A549 (cell line): ENCODE results near the gene SLC37A2. TPM values are rescaled to one million over a fixed set of nuclear protein-coding genes. Genes with fewer than 3 reads are reported as not detected.

Experiments
- ATAC-seq, 2 experiments: fragments of 200-7000 bp in 1 of 2; fragments of >200 bp in 1 of 2; cut with Nextera tagmentation in 1 of 2; cut with Tn5 transposase in 1 of 2; 3 replicates each; pipeline versions ENCODE4 v1.8.0 to v1.9.1; 2018 to 2020; ENCODE audit warnings: mild to moderate bottlenecking in 1 of 2, moderate library complexity in 1 of 2
- CTCF ChIA-PET: fragments of 300-600 bp; sonication (Branson Sonifier 250); formaldehyde crosslinking; extraction: SDS; loops from one replicate; lab custom pipeline; 2021; ENCODE audit warnings: antibody characterized with exemption, inconsistent platforms; lab: Yijun Ruan, JAX
- POLR2A ChIA-PET: fragments of 350-600 bp; formaldehyde crosslinking; extraction: SDS; loops from one replicate; lab custom pipeline; 2021; ENCODE audit warnings: antibody characterized with exemption, inconsistent platforms; lab: Yijun Ruan, JAX
- DNase-seq, 2 experiments: peaks; one replicate each; pipeline versions ENCODE4 v3.0.0 to v3.0.0-alpha.2; 2011 to 2016; ENCODE audit warnings: low read depth in 1 of 2, low spot score in 1 of 2
- FAIRE-seq: peaks from 2 replicates; lab custom pipeline; 2011; peaks lifted over from hg19 to GRCh38; lab: Jason Lieb, UNC
- H3K27ac ChIP-seq, 2 experiments: fragments of >200 bp; sonication (Bioruptor Twin); formaldehyde crosslinking; 3 replicates each; pipeline ENCODE4 v1.5.1; 2016 to 2017
- H3K4me1 ChIP-seq: fragments of >200 bp; sonication (Bioruptor Twin); formaldehyde crosslinking; 3 replicates; pipeline ENCODE4 v1.6.1; 2016
- H3K4me2 ChIP-seq: fragments of >200 bp; sonication (Bioruptor Twin); formaldehyde crosslinking; 3 replicates; pipeline ENCODE4 v1.6.1; 2016
- H3K4me3 ChIP-seq: fragments of >200 bp; sonication (Bioruptor Twin); formaldehyde crosslinking; 3 replicates; pipeline ENCODE4 v1.5.1; 2016
- H3K9me3 ChIP-seq: fragments of >200 bp; sonication (Bioruptor Twin); formaldehyde crosslinking; 3 replicates; pipeline ENCODE4 v1.6.1; 2016
- CEBPB ChIP-seq, 2 experiments: fragments of >200 bp in 1 of 2; sonication (Bioruptor Twin) in 1 of 2; formaldehyde crosslinking in 1 of 2; IDR thresholded peaks; 2 replicates each; pipeline ENCODE4 v1.6.1; 2012 to 2016
- CHD2 ChIP-seq: fragments of 150-350 bp; IDR thresholded peaks from 2 replicates; pipeline ENCODE4 v1.6.1; 2014; ENCODE audit warnings: low read length; ENCODE audit not compliant: partially characterized antibody
- CHD4 ChIP-seq: fragments of 200-600 bp; sonication (generic); IDR thresholded peaks from 2 replicates; pipeline ENCODE4 v1.6.1; 2016; ENCODE audit warnings: antibody characterized with exemption, mild to moderate bottlenecking, borderline replicate concordance
- EP300 ChIP-seq, 2 experiments: fragments of >200 bp; sonication (Bioruptor Twin); formaldehyde crosslinking; IDR thresholded peaks; 2 replicates in 1 of 2; 3 replicates in 1 of 2; pipeline ENCODE4 v1.6.1; 2016 to 2017
- FOSL2 ChIP-seq, 2 experiments: fragments of 450-650 bp in 1 of 2; fragments of >200 bp in 1 of 2; sonication (Bioruptor Twin) in 1 of 2; formaldehyde crosslinking; IDR thresholded peaks; 2 replicates each; pipeline versions ENCODE4 v1.5.0 to v1.6.1; 2016 to 2020; ENCODE audit warnings: mild to moderate bottlenecking in 1 of 2, moderate library complexity in 1 of 2
- GATA3 ChIP-seq: IDR thresholded peaks from 2 replicates; pipeline ENCODE4 v1.6.1; 2012; ENCODE audit warnings: borderline replicate concordance
- MAFK ChIP-seq: fragments of 450-650 bp; IDR thresholded peaks from 2 replicates; pipeline ENCODE4 v1.6.1; 2014; ENCODE audit not compliant: partially characterized antibody
- MAZ ChIP-seq: fragments of 150-350 bp; IDR thresholded peaks from 2 replicates; pipeline ENCODE4 v1.6.1; 2014; ENCODE audit warnings: antibody characterized with exemption, low read depth, low read length, borderline replicate concordance
- NPAS2 ChIP-seq: fragments of 250-450 bp; sonication (Bioruptor Pico); IDR thresholded peaks from 2 replicates; pipeline ENCODE4 v1.8.0; 2022; ENCODE audit warnings: mild to moderate bottlenecking, moderate library complexity, borderline replicate concordance
- NR3C1 ChIP-seq: fragments of >200 bp; sonication (Bioruptor Twin); formaldehyde crosslinking; IDR thresholded peaks from 3 replicates; pipeline ENCODE4 v1.6.1; 2017
- POLR2A ChIP-seq: IDR thresholded peaks from 2 replicates; pipeline ENCODE4 v1.6.1; 2012; ENCODE audit warnings: mild to moderate bottlenecking, low read length
- RAD21 ChIP-seq, 2 experiments: fragments of >200 bp in 1 of 2; sonication (Bioruptor Twin) in 1 of 2; formaldehyde crosslinking in 1 of 2; IDR thresholded peaks in 1 of 2; conservative IDR thresholded peaks in 1 of 2; 2 replicates in 1 of 2; 3 replicates in 1 of 2; pipeline ENCODE4 v1.6.1; 2012 to 2018; ENCODE audit warnings: inconsistent platforms in 1 of 2
- RARB ChIP-seq: fragments of 250-450 bp; sonication (Bioruptor Pico); IDR thresholded peaks from 2 replicates; pipeline ENCODE4 v1.8.0; 2021; ENCODE audit warnings: mild to moderate bottlenecking, moderate library complexity
- RCOR1 ChIP-seq: fragments of 150-350 bp; IDR thresholded peaks from 2 replicates; pipeline ENCODE4 v1.6.1; 2014; ENCODE audit warnings: antibody characterized with exemption, low read length, low read depth
- SMC3 ChIP-seq: fragments of >200 bp; sonication (Bioruptor Twin); formaldehyde crosslinking; IDR thresholded peaks from 3 replicates; pipeline ENCODE4 v1.6.1; 2018; ENCODE audit warnings: inconsistent platforms
- SREBF2 ChIP-seq: fragments of 450-650 bp; IDR thresholded peaks from 2 replicates; pipeline ENCODE4 v1.6.1; 2014; ENCODE audit warnings: mild to moderate bottlenecking, moderate library complexity
- TFCP2L1 ChIP-seq: fragments of 250-450 bp; sonication (Bioruptor Pico); IDR thresholded peaks from 2 replicates; pipeline ENCODE4 v1.5.0; 2021; ENCODE audit warnings: mild to moderate bottlenecking
- TP53 ChIP-seq: fragments of 250-450 bp; sonication (Bioruptor Pico); IDR thresholded peaks from 2 replicates; pipeline ENCODE4 v1.5.0; 2021; ENCODE audit warnings: mild to moderate bottlenecking, moderate library complexity
- ZC3H11A ChIP-seq: fragments of 450-650 bp; IDR thresholded peaks from 2 replicates; pipeline ENCODE4 v1.6.1; 2014; ENCODE audit warnings: antibody characterized with exemption, mild to moderate bottlenecking
- ZFP36 ChIP-seq: fragments of 450-650 bp; IDR thresholded peaks from 2 replicates; pipeline ENCODE4 v1.6.1; 2014; ENCODE audit warnings: borderline replicate concordance; ENCODE audit not compliant: partially characterized antibody
- ZSCAN20 ChIP-seq: fragments of 250-450 bp; sonication (Bioruptor Pico); IDR thresholded peaks from 2 replicates; pipeline ENCODE4 v1.8.0; 2022; ENCODE audit warnings: mild to moderate bottlenecking, moderate library complexity
- WGBS: methylation state at CpG from one replicate; pipeline ENCODE4 v1.1.6; 2017; ENCODE audit errors: missing lambda C conversion rate; 5-methylcytosine and 5-hydroxymethylcytosine counted together
- polyA plus RNA-seq, 4 experiments: library from polyadenylated mRNA; depleted of rRNA in 3 of 4; stranded (reverse); fragments of >200 nt; fragmentation: RNase III in 1 of 4; extraction: RNeasy Plus Mini Kit Qiagen cat#74134 plus additional on column Dnase treatment in 1 of 4; gene quantifications; 2 replicates in 3 of 4; 3 replicates in 1 of 4; pipeline ENCODE4 v1.2.3, GENCODE V29; 2011 to 2017
- TF ChIP-seq, protein P1 (sequence below): fragments of 250-450 bp; sonication (Bioruptor Pico); IDR thresholded peaks from 2 replicates; pipeline ENCODE4 v1.5.0; 2020; ENCODE audit warnings: low read depth, mild to moderate bottlenecking, moderate library complexity
- TF ChIP-seq, protein P2 (sequence below): fragments of 200-600 bp; sonication (generic); IDR thresholded peaks from 2 replicates; pipeline ENCODE4 v1.6.1; 2016; ENCODE audit warnings: antibody characterized with exemption, mild to moderate bottlenecking, moderate library complexity
- TF ChIP-seq, protein P3 (sequence below): fragments of 450-650 bp; IDR thresholded peaks from 2 replicates; pipeline ENCODE4 v1.6.1; 2014; ENCODE audit warnings: antibody characterized with exemption
- TF ChIP-seq, protein P4 (sequence below): fragments of >200 bp; sonication (Bioruptor Twin); formaldehyde crosslinking; IDR thresholded peaks from 2 replicates; pipeline ENCODE4 v1.6.1; 2016

SLC37A2 gene
- polyA plus RNA-seq, 2 of the 4 experiments (the other 2 are of a cell fraction), result 0.13 to 0.14 TPM

DNA sequence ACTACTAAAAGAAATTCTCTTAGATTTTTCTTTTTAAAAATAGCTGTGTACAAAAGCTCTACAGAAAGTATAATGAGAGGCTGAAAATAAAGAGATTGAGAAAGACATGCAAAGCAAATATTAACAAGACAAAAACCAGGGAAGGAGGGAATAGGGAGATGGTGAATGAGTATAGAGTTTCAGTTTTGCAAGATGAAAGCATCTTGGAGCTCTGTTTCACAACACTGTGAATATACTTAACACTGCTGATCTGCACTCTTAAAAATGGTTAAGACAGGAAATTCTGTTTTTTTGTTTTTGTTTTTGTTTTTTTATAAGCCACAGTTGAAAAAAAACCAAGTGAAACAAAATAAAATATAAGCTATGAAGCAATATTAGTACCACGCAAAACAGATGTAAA is 42.8 kb downstream of the SLC37A2 start:
- H3K4me1 ChIP-seq, result peaks cover 8% of the 10 kb centered on the region; the same call in 2 of the 3 replicates
- ATAC-seq, result no peak
- CTCF ChIA-PET, result interaction anchor here (1.4 to 1.5 kb wide), 3 partner anchors 14 to 35 kb away, joined by 4 to 5 read pairs (median 4); no protein-coding TSS in a partner anchor

DNA sequence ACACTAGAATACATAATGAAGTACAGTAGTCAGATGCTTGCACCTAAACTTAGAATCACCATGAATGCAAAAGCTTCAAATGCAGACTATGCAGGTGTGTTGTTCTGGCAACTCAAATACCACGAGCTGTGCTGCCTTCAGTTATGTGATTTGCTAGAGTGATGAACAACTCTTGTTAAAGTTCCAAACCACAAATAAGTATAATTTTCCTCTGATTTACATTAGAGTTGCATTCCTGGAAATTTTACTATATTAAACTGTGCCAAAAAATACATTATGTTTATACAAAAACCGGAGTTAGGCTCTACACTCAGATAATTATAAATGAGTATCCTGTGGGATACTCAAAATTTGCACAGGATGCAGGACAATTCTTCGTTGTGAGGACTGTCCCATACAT is 45.4 kb downstream of the SLC37A2 start:
- H3K9me3 ChIP-seq, result peaks cover 12% of the 10 kb centered on the region; the same call in 2 of the 3 replicates
- peaks cover 12% of the 10 kb centered on the region; the same call in 2 of the 3 replicates for H3K4me1 ChIP-seq
- DNase-seq (no peak), ATAC-seq (no peak), FAIRE-seq (no peak)
- WGBS, result 84% methylated on average over 3 of the region's 3 CpGs
- H3K27ac ChIP-seq, result no peak overlapping the region
- POLR2A ChIA-PET, result no interaction called here
- CTCF ChIA-PET, result interaction anchor here (1.8 kb wide), 1 partner anchor 16 kb away, joined by 4 read pairs; no protein-coding TSS in a partner anchor
- no peak overlapping the region for H3K4me3 ChIP-seq
- TF ChIP-seq ZSCAN20 (CRISPR knock-in tag) (no peak), NR3C1 (no peak), TP53 (no peak), SMC3 (no peak), ZFP36 (no peak), SREBF2 (no peak), TFCP2L1 (CRISPR knock-in tag) (no peak), FOSL2 (IDR thresholded peaks at IDR 0.05) (no peak), FOSL2 (CRISPR knock-in tag; IDR thresholded peaks at IDR 0.05) (no peak), EP300 (IDR thresholded peaks at IDR 0.05) (no peak)
- TF ChIP-seq, protein P1, sequence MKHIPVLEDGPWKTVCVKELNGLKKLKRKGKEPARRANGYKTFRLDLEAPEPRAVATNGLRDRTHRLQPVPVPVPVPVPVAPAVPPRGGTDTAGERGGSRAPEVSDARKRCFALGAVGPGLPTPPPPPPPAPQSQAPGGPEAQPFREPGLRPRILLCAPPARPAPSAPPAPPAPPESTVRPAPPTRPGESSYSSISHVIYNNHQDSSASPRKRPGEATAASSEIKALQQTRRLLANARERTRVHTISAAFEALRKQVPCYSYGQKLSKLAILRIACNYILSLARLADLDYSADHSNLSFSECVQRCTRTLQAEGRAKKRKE (CRISPR knock-in tag), result no peak
- no peak overlapping the region for H3K4me2 ChIP-seq

More for the DNA sequence above, 42.8 kb downstream of the SLC37A2 start:
- Histone ChIP-seq H3K4me3 (no peak overlapping the region), H3K27ac (no peak overlapping the region), H3K4me2 (no peak overlapping the region), H3K9me3 (peaks cover 5% of the 10 kb centered on the region; the same call in 1 of the 3 replicates)
- FAIRE-seq (no peak), DNase-seq (no peak)
- POLR2A ChIA-PET, result no interaction called here
- TF ChIP-seq, protein P2, sequence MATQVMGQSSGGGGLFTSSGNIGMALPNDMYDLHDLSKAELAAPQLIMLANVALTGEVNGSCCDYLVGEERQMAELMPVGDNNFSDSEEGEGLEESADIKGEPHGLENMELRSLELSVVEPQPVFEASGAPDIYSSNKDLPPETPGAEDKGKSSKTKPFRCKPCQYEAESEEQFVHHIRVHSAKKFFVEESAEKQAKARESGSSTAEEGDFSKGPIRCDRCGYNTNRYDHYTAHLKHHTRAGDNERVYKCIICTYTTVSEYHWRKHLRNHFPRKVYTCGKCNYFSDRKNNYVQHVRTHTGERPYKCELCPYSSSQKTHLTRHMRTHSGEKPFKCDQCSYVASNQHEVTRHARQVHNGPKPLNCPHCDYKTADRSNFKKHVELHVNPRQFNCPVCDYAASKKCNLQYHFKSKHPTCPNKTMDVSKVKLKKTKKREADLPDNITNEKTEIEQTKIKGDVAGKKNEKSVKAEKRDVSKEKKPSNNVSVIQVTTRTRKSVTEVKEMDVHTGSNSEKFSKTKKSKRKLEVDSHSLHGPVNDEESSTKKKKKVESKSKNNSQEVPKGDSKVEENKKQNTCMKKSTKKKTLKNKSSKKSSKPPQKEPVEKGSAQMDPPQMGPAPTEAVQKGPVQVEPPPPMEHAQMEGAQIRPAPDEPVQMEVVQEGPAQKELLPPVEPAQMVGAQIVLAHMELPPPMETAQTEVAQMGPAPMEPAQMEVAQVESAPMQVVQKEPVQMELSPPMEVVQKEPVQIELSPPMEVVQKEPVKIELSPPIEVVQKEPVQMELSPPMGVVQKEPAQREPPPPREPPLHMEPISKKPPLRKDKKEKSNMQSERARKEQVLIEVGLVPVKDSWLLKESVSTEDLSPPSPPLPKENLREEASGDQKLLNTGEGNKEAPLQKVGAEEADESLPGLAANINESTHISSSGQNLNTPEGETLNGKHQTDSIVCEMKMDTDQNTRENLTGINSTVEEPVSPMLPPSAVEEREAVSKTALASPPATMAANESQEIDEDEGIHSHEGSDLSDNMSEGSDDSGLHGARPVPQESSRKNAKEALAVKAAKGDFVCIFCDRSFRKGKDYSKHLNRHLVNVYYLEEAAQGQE, result no peak
- no peak for TF ChIP-seq SMC3
- TF ChIP-seq EP300 (IDR thresholded peaks at IDR 0.05), result no peak
- no peak for TF ChIP-seq GATA3
- no peak for TF ChIP-seq NPAS2
- TF ChIP-seq, protein P3, sequence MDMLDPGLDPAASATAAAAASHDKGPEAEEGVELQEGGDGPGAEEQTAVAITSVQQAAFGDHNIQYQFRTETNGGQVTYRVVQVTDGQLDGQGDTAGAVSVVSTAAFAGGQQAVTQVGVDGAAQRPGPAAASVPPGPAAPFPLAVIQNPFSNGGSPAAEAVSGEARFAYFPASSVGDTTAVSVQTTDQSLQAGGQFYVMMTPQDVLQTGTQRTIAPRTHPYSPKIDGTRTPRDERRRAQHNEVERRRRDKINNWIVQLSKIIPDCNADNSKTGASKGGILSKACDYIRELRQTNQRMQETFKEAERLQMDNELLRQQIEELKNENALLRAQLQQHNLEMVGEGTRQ, result no peak
- no peak for TF ChIP-seq RARB
- TF ChIP-seq, protein P4, sequence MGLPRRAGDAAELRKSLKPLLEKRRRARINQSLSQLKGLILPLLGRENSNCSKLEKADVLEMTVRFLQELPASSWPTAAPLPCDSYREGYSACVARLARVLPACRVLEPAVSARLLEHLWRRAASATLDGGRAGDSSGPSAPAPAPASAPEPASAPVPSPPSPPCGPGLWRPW, result no peak
- TF ChIP-seq MAFK, result no peak
- no peak for TF ChIP-seq POLR2A
- no peak for TF ChIP-seq CHD2
- no peak for TF ChIP-seq RAD21 (conservative IDR thresholded peaks at IDR 0.05 in 1 of 2, IDR thresholded peaks at IDR 0.05 in 1 of 2)
- TF ChIP-seq SREBF2, result no peak
- TF ChIP-seq CHD4, result no peak
- TF ChIP-seq ZC3H11A, result no peak
- TF ChIP-seq MAZ, result no peak
- TF ChIP-seq RCOR1, result no peak
- no peak for TF ChIP-seq CEBPB (IDR thresholded peaks at IDR 0.05)
- 92% methylated on average over 1 of the region's 1 CpG for WGBS
